Ishikawa (cell line): ENCODE data around the gene MRPS24.

Experiments used
- CEBPB ChIP-seq: IDR thresholded peaks from 2 replicates; pipeline ENCODE4 v1.6.1; 2012
- EGR1 ChIP-seq: IDR thresholded peaks from 2 replicates; pipeline ENCODE4 v1.6.1; 2012
- EP300 ChIP-seq: IDR thresholded peaks from 2 replicates; pipeline ENCODE4 v1.6.1; 2012; ENCODE audit warnings: borderline replicate concordance
- FOXM1 ChIP-seq: IDR thresholded peaks from 2 replicates; pipeline ENCODE4 v1.6.1; 2012; ENCODE audit warnings: low read depth, borderline replicate concordance
- NFIC ChIP-seq: IDR thresholded peaks from 2 replicates; pipeline ENCODE4 v1.6.1; 2012
- REST ChIP-seq: IDR thresholded peaks from 2 replicates; pipeline ENCODE4 v1.6.1; 2012; ENCODE audit warnings: low read depth, mild to moderate bottlenecking
- TAF1 ChIP-seq: IDR thresholded peaks from 2 replicates; pipeline ENCODE4 v1.6.1; 2012; ENCODE audit warnings: low read depth, mild to moderate bottlenecking
- TEAD4 ChIP-seq: IDR thresholded peaks from 2 replicates; pipeline ENCODE4 v1.6.1; 2012
- YY1 ChIP-seq: IDR thresholded peaks from 2 replicates; pipeline ENCODE4 v1.6.1; 2012; ENCODE audit warnings: low read depth
- ZBTB7A ChIP-seq: IDR thresholded peaks from 2 replicates; pipeline ENCODE4 v1.6.1; 2012; ENCODE audit warnings: low read depth

- TF ChIP-seq ZBTB7A: no peak
- TF ChIP-seq EGR1: no peak
- TF ChIP-seq REST: no peak
- TF ChIP-seq TAF1: no peak
- no peak for TF ChIP-seq EP300
- TF ChIP-seq NFIC: no peak
- TF ChIP-seq CEBPB: no peak
- TF ChIP-seq YY1: no peak
- no peak for TF ChIP-seq FOXM1
- TF ChIP-seq TEAD4: no peak
These were observed 45.5 kb upstream of the MRPS24 start for GRCh38 chr7:43914795-43915194.
